CD4-positive, alpha-beta T cell treated with Interleukin-6 for 4 hours (primary cell): ENCODE measurements around the gene MYOZ1.
"Not testable (repeated sequence)": the region's sequence is repeated elsewhere in the genome, so short reads cannot be mapped to it uniquely, and the experiment has no call there.

Experiments
- DNase-seq: peaks from one replicate; pipeline ENCODE4 v3.0.0-alpha.2; 2020; ENCODE audit warnings: mixed read lengths

MYOZ1 gene, protein sequence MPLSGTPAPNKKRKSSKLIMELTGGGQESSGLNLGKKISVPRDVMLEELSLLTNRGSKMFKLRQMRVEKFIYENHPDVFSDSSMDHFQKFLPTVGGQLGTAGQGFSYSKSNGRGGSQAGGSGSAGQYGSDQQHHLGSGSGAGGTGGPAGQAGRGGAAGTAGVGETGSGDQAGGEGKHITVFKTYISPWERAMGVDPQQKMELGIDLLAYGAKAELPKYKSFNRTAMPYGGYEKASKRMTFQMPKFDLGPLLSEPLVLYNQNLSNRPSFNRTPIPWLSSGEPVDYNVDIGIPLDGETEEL

DNA sequence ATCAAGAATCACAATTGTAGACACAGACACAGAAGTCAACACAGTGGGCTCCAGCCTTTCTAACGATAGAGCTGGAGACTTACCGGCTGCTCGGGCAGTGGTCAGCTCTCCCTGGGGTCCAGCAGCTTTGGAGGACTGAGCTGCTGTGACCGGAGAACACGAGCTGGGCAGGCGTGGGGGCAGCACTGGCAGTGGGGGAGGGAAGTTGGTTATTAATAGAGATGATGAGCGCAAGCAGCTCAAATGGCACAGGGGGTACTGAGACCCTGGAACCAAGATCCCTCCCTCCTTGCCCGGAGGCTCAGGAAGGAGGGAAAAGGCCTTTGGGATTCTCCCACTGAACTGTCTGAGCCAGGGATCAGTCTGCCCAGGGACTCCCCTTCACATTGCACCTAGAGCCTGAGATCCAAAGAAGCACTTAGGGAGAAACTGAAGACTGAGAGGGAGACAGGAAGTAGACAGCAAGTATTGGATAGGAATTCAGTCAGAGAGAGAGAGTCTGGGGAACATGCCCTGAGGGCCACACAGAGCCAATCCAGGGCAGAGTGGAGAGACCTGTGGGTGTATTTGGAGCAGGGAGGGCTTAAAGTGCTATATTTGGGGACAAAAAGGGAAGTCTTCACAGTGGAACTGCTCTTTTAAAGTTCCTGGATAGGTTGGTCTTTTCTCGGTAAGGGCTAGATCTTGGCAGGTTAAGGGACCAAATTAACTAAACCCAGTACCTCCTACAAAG lies at the start of gene MYOZ1:
MYOZ1 (minus strand) TSS at position 147 of the 733 bp plus-strand sequence. CDS start 1,457 bp downstream, outside the sequence.
- no peak for DNase-seq

DNA sequence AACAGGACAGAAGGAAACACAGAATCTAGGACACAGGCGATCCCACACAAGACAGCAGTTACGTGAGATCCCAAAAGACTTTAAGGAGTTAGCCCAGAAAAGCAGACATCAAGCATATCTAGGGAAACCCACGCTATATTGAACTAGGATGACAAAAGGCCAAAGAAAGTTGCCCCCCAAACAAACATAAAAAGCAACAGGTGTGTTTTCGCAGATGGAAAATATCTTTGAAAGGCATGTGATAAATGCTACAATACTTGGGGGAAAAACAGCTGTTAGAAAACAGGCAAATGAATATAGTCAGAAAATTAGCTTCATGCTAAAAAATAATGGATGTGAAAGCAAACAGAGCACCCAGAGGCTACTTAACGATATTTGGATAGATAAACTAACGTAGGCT lies 49.5 kb upstream of the MYOZ1 start:
- DNase-seq, result not testable (repeated sequence)

DNA sequence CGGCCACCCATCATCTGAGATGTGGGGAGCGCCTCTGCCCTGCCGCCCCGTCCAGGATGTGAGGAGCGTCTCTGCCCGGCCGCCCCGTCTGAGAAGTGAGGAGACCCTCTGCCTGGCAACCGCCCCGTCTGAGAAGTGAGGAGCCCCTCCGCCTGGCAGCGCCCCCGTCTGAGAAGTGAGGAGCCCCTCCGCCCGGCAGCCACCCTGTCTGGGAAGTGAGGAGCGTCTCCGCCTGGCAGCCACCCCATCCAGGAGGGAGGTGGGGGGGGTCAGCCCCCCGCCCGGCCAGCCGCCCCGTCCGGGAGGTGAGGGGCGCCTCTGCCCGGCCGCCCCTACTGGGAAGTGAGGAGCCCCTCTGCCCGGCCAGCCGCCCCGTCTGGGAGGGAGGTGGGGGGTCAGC lies 48.3 kb upstream of the MYOZ1 start:
- not testable (repeated sequence) for DNase-seq

DNA sequence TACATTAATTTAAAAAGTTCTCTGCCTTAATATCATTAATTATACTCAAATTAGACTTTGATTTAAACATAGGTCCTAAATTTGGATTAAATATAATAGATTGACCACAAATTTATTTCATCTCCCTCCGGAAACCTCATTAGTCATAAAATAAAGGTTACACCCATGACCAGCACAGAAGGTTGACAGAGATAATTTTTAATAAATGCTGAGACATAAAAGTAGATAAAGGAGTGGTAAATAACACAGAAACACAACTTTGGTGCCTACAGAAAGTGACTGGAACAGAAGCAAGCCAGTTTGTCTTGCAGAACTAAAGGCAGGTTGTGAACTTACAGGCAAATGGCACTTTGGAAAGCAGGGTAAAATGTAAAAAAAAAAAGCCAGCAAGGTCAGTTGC lies 46.4 kb upstream of the MYOZ1 start:
- not testable (repeated sequence) for DNase-seq

DNA sequence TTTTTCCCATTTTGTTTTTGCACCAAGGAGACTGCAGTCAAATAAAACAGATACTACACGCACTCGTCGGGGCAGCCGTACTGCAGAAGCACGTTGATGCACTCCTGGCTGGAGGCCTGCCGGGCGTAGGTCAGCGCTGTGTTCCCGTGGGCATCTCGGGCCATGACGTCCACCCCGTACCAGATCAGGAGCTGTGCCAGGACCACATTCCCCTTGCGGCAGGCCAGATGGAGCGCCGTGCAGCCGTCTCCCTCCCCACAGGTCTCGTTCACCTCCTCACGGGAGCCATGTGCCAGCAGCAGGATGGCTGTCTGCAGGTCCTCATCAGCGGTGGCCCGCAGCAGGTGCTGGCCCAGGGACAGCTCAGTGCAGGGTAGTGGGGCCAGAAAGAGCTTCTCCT lies 33.3 kb upstream of the MYOZ1 start:
- DNase-seq, result not testable (repeated sequence)

DNA sequence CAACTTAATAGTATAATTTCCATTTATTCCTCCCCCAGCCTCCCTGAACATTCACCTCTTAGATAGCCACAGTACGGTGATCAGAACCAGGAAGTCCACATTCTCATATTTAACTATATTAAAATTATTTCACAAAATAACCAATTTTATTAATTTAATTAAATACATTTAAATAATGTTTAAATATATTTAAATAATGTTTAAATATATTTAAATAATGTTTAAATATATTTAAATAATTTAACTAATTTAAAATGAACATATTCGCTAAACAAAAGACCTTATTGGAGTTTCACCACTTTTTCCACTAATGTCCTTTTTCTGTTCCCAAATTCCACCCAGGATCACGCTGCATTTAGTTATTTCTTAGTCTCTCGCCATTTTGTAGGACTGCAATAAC lies 27.1 kb upstream of the MYOZ1 start:
- not testable (repeated sequence) for DNase-seq

DNA sequence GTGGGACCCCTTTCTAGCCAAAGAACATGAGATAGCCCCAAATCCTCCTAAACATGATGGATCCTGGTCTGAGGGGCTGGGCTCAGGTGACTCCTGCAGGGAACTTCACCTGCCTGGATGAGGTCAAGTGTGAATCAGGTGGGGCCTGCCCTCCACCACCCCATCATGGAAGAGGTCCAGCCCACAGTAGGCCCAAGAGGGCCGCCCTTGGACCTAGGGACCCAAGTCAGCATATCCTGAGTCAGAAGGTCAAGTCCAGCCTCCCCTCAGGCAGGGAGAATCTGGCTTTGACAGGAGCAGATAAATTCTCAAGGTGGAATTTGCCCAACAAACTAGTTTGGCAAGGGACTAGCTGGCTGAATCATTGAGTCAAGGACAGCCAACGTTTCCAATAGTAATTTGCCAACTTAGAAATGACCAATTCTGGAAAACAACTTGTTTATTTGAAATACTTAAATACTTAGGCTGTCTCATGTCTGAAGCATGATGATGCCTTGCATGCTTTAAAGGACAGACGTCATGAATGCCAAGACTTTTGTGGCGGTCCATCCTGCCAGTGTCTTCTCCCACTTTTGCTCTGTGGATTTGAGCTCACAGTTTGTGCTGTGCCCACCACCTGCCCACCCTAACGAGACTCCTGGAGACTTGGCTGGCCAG lies 25.0 kb upstream of the MYOZ1 start:
- DNase-seq, result not testable (repeated sequence)

DNA sequence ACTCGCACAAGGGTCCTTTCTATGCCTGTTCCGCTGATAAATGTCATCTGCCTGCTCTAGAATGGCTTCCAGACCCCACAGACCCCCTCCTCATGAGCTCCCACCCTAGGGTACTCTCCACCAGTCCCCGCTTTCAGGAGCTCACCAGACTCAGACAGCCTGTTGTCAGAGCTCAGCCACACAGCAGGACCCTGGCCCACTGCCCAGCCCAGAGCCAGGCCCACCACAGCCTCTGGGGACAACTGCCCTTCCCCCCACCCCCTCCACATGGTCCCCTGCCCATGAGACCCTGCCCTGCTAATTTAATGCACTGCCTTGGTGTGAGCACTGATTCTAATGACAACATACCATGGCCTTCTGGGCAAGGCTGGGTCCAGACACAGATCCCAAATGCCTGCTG lies 24.3 kb upstream of the MYOZ1 start:
- not testable (repeated sequence) for DNase-seq

DNA sequence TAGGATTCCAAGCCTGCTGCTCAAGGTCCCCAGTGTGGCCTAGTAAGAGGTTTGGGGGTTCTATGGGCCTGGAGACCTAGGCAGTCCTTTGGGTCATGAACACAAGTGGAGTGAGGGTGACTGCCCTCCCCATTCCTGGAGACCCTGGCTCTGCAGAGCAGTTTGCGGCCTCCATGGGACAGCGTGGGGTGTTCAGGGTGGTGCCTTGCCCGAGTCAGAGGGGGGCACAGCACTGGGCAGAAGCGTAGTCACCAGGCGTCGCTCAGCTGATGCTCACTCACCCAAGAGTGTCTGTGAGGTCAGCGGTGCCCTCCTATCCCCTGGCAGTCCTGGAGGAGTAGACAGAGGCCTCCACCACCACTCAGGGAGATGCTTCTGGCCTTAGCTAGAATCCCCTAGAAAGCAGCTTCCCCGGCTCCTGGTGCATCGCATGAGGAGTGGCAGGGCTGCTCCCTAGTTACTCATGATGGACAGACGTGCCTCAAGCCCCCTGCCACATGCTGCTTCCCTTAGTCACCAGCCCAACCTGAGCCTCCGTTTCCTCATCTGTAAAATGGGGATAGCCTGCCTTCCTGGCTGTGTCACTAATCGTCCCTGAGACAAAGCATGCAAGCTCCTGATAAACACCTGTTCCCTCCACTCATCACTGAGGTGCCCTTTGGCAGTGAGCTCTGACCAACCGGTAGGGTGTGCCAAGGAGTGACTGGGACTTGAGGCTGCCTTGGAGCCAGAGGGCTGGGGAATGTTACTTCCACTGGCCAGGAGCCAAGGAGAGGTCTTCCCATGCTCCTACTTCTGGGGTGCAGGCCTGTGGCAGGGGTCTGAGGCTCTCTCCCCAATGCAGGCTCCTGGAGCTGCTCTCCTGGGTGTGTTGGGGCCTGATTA lies 23.1 kb upstream of the MYOZ1 start:
- DNase-seq, result not testable (repeated sequence)

DNA sequence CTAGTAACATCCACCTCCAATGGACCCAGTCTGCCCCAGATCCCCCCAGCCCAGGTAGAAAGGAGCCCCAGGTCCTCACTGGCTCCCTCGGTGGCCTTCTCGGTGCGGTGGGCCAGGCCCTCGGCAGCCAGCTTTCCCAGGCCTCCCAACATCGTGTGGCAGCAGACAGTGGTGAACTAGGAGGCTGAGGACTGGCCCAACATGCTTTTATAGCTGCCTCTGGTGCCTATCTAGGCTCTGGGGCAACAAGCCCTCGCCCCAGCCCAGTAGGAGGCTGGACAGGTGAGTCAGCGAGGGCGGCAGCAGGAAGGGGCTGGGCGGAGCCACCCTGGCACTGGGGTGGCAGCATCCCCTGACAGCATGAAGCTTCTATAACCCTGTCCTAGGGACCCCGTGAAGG lies 22.3 kb upstream of the MYOZ1 start:
- DNase-seq, result not testable (repeated sequence)

DNA sequence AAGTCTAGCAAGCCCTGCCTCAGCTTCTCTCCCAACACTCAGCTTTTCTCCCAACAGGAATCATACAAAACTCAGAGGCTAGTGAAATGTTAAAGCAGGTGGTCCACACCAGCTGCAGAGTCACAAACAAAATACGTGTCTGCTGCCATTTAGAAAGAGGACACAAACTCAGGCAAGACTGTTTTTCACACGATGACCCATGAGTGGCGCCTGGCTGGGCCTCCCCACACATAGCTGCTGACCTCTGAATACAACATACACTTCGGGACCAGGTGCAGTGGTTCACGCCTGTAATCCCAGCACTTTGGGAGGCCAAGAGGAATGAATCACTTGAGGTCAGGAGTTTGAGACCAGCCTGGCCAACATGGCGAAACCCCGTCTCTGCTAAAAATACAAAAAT lies 21.4 kb upstream of the MYOZ1 start:
- not testable (repeated sequence) for DNase-seq

DNA sequence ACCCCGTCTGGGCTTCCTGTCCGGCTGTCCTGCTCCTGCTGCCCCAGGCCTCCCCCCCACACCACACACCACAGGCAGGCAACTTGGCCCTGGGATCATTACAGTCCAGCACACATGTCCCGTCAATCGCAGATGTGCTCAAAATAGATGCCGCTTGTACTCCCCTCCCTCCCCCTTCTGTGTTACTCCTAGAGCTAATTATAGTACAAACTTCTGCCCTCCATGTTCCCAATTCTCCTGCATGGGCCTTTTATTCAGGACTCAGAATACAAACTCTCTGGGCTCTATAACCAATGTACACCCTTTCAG lies 14.7 kb upstream of the MYOZ1 start, which contains the start of gene SYNPO2L:
SYNPO2L (minus strand) TSS at position 40 of the 309 bp plus-strand sequence. CDS start 107 bp downstream, outside the sequence.
- DNase-seq, result no peak

DNA sequence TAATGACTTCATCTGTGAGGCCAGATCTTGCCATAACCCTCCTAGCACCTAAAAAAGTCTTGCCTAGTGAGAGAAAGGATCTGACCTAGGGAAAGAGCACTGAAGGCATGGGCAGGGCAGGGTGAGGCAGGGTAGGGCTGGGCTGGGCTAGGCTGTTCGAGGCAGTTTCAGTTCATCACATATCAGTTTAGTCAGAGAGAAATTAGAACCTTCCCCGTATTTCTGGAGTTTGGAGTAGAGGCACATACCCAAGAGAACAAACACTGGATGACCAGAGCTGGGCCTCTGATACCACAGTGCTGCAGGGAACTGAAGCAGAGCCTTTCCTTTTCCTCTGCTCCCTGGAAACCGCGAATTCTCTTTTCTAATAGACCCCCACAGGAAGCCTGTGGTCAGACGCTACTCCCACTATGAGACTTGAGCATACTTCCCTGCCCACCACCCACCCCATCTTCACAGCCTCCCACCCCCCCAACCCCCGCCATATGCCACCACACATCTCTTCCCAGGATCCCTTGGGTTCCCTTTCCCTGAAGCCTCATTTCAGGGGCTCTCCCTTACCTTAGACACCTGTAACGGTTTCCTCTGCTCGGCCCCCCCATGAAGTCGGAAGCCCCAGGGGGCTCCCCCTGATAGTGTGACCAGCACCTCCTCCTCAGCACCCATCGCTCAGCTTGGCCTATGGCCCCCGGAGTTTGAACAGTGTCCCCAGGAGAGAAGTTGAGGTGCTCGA lies 14.1 kb upstream of the MYOZ1 start:
- no peak for DNase-seq

DNA sequence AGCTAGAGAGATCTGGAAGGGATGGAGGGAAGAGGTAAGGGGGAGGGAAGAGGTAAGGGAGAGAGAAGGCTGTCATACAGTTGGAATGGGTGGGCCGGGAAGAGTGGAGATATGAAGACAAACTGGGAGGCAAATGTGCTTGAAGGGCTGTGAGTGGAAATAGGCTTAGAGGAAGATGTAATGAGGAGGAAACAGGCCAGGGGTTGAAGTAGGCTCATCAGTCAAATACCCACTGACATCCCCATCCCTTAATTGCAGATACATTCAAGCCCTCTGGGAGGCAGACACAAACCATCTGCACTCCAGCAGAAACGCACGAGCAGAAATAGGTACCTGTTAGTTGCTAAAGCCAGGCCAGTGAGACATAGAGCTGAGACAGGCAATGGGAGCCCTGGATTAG lies 12.4 kb upstream of the MYOZ1 start:
- no peak for DNase-seq

DNA sequence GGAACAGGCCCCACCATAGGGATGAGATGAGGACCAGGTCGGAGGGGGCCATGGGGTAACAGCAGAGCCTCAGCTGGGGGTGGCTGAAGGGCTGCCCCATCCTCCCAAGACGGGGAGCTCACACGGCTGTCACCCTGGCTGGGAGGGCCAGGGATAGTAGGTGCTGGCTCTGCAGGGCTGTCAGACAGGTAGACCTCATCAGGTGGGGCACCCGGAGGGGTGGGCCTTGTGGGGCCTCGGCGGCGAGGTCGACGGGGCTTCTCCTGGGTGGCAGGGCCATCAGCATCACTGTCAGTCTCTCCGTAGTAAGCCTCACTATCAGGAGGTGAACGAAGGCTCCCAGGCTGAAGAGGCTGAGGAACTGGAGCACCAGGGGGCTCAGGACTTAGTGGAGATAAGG lies 11.9 kb upstream of the MYOZ1 start:
- DNase-seq, result no peak

DNA sequence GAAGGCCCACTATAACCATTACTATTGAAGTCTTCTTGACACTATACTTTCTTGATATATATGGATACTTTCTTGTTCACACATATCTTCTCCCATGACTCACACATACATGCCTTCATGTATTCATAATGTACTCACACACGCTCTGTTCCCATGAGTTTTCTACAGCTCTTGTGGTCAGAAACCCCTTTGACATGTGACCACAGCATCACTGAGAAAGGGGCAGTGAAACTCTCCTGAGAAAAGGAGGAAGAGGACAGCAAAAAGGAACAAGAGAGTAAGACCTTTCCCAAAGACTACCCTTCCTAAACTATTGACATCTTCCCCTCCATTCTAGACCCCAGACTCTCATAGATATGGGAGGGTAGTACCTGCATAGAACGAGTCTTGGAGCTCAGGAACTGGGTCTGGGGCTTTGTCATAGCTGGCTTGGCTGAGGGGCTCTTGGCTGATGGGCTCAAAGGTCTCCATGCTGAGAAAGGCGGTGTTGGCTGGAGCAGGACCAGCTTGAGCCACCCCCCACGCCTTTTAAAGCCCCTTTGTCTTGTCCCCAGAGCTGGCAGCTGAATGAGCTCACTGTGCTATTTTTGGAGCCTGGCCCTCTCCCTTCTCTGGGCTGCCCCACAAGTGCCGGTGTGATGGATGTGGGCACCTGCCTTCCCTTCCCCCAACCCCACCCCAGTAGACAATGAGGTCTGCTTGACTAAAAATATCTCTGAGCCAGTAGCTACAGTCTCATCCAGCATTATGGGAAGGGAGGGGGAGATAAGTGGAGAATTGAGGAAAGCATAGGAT lies 9.5 kb upstream of the MYOZ1 start:
- DNase-seq, result no peak

DNA sequence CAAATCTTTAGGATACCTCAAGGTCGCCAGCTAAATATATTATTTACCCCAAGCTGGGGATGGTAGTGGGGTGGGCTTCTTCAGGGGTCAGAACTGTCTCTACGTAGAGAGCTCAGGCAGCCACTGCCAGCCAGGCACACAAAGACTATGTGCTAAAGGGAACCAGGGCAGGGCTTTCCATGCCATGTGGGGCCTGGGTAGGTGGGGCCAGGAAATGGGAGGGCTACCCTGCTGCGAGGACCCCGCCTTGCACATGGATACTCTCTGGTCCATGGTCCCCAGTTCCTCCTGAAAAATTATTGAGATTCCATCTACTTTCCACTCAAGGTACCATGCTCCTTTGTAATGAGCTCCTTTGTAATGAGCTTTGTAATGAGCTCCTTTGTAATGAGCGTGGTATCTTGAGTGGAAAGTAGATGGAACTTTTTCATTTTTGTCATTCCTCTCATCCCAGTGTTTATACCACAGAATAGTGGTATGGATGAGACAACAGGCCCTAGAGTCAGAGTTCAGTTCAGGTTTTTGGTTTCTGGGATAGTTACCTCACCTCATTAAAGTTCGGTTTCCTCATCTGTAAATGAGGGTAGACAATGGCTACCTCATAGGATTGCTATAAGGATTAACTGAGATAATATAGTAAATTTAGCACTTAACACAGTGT lies 8.7 kb upstream of the MYOZ1 start:
- no peak for DNase-seq

DNA sequence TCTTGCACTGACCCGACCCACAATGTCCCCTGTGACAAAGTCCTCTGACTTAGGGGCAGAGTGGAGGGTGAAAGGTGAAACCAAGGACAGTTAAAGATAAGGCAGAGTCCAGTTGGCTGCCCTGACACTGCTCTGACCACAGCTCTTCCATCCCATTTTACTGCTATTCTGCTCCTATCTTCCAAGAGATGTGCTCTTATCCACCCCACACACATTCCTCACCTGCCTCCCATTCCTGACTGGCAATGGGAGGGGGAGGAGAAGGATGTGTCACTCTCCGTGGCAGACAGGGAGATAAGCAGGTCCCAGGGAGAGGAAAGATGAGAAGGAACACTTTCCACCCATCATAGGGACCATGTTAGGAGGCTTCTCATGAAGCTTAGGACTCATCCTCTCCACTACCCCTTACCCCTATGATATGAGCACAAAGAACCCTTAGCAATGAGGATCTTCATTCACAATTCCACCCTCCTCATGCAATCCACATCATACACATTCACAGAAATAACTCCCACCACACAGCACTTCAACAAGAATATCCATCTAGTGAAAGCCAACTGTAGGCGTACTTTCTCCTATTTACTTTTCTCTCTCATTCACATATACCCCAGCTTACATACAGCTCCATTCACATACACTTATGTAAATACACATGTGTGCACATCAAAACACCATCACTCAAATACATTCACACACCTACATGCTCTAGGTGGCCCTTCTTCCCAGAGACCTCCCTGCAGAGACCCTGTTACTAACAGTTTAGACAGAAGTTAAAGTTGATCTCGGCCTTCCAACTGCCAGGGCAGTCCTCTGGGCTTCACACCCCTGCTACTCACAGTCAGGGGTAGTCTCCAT lies 7.9 kb upstream of the MYOZ1 start:
- DNase-seq, result no peak

DNA sequence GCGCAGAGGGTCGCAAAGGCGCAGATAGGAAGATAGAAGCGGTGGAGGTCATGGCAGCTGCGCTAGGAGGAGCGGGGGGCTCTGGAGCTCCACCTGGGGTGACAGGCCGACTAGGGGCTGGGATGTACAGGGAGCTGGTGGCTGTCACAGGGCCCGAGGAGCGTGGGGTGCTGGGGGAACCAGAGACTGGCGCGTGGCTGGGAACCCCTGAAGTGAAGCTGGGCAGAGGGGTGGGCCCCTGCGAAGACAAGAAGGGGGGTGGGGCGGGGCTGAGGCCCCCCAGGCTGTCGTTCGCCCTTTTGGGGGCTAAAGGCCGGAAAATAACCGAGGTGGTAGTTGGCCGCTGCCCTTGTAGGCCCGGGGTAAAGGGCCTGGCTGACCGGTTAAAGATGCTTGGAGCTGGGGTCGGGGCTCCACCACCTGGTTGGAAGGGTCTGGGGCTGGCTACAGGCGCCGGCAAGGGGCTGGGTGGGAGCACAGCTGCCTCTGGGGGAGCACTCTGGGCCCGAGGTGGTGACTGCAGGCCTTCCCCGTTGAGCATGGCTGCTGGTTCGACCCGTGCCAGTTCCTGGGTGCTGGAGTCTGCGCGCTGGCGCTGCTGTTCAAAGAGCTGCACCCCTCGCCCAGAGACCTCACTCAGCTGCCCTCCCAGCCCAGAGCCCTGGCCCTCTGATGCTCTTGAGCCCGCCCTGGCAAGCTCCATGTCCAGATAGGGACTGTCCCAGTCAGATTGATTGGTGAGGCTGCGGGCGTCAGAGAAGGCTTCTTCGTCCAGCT lies 6.8 kb upstream of the MYOZ1 start:
- DNase-seq, result no peak
